GM12892 (cell line): ENCODE data around the gene ACVR1.

Experiments
- DNase-seq: peaks from one replicate; pipeline ENCODE4 v3.0.0; 2011; ENCODE audit not compliant: insufficient read length
- FAIRE-seq: peaks from 2 replicates; lab custom pipeline; 2011; peaks lifted over from hg19 to GRCh38; lab: Jason Lieb, UNC
- POLR2A ChIP-seq: IDR thresholded peaks from 2 replicates; pipeline ENCODE4 v1.6.1; 2011; ENCODE audit warnings: low read depth, low read length, control low read depth
- POLR2AphosphoS5 ChIP-seq: IDR thresholded peaks from 2 replicates; pipeline ENCODE4 v1.6.1; 2011; ENCODE audit warnings: low read depth, low read length, control low read depth
- TAF1 ChIP-seq: IDR thresholded peaks from 2 replicates; pipeline ENCODE4 v1.6.1; 2011; ENCODE audit warnings: low read depth, mild to moderate bottlenecking, control low read depth, low read length, borderline replicate concordance

Gene ACVR1

GRCh38 chr2:157699806-157700205, 176.3 kb downstream of the ACVR1 start:
- FAIRE-seq (no peak), DNase-seq (no peak)
- TF ChIP-seq POLR2AphosphoS5 (no peak), TAF1 (no peak), POLR2A (no peak)

- DNase-seq = no peak
- TF ChIP-seq POLR2AphosphoS5 = no peak
- TF ChIP-seq TAF1 = no peak
- TF ChIP-seq POLR2A = no peak
- no peak for FAIRE-seq
Measured at GRCh38 chr2:157699009-157699408, 177.1 kb downstream of the ACVR1 start.

- TF ChIP-seq POLR2A = no peak
- DNase-seq (no peak), FAIRE-seq (no peak)
Measured at GRCh38 chr2:157698430-157698829, 177.7 kb downstream of the ACVR1 start.

- no peak for TF ChIP-seq TAF1
- TF ChIP-seq POLR2A = no peak
- TF ChIP-seq POLR2AphosphoS5 = no peak
- DNase-seq = no peak
- FAIRE-seq = no peak
Measured at GRCh38 chr2:157696036-157696435, 180.1 kb downstream of the ACVR1 start.

GRCh38 chr2:157692768-157693167, 183.4 kb downstream of the ACVR1 start:
- DNase-seq = no peak
- FAIRE-seq = no peak
- no peak for TF ChIP-seq POLR2AphosphoS5
- TF ChIP-seq POLR2A = no peak
- TF ChIP-seq TAF1 = no peak

- no peak for FAIRE-seq
- TF ChIP-seq POLR2AphosphoS5 (no peak), TAF1 (no peak), POLR2A (no peak)
- DNase-seq = no peak
Measured at GRCh38 chr2:157691695-157692094, 184.4 kb downstream of the ACVR1 start.

GRCh38 chr2:157691131-157691530, 185.0 kb downstream of the ACVR1 start:
- TF ChIP-seq POLR2AphosphoS5 (no peak), POLR2A (no peak), TAF1 (no peak)
- FAIRE-seq = no peak
- DNase-seq = no peak
